Fibroblast of skin of right biceps (primary cell): Measurements from ENCODE around the gene PROZ.
"Not testable (repeated sequence)": the region's sequence is repeated elsewhere in the genome, so short reads cannot be mapped to it uniquely, and the experiment has no call there.

Source experiments
- DNase-seq: peaks from one replicate; pipeline ENCODE4 v3.0.0-alpha.2; 2013

The PROZ gene

GRCh38 chr13:113158946-113159345 lies 498 bp downstream of the PROZ start:
- no peak for DNase-seq

DNA sequence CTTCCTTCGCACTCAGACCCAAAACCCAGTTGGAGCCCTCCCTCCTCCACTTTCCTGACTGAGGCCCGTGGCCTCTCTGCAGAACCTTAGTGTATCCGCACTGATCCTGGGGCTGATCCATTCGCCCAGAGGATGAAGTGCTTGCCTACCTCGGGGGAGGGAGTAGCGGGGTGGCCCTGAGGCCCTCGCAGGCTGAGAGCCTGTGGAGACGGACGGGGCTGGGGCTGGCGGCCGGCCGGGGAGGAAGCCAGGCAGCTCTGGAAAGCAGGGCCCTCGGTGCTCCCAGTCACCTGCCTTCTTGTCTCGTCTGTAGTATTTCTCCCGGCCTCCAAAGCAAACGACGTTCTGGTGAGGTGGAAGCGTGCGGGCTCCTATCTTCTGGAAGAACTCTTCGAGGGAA lies 1.3 kb downstream of the PROZ start:
- DNase-seq: no peak

GRCh38 chr13:113160983-113161382 lies 2.5 kb downstream of the PROZ start:
- no peak for DNase-seq

DNA sequence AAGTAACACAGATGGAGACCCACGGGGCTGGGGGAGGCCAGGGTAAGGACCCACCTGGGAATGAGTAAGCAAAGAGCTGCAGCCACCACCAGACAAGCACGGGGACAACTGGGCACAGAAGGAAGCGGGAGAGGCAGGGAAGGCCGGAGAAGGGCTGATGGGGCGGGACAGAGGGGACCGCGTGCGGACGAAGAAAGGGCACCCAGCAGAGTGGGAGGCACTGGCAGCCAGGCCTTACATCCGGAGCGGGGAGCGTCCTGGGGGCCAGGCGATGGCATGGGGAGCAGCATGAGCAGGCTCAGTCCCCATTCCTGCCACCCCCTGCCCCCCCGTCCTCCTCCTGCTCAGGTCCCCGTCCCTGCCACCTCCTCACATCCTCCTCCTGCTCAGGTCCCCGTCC lies 3.0 kb downstream of the PROZ start:
- DNase-seq: no peak

- DNase-seq: not testable (repeated sequence)
These were observed 3.5 kb downstream of the PROZ start for GRCh38 chr13:113161975-113162374.

GRCh38 chr13:113162783-113163685 lies 4.6 kb downstream of the PROZ start:
- no peak for DNase-seq

DNA sequence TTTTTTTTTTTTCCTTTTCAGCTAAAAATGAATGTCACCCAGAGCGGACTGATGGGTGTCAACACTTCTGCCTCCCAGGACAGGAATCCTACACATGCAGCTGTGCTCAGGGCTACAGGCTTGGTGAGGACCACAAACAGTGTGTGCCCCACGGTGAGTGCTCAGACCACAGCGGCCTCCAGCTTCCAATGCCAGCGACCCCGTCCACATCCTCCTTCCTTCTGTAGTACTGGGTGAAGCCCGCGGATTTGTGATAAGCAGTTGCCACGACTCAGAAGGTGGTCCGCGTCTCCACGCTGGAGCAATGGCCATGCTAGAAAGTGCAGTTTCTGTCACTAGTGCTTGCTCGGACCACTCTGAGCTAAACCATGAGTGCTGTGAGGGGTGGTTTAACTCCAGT lies 6.0 kb downstream of the PROZ start:
- DNase-seq: no peak

DNA sequence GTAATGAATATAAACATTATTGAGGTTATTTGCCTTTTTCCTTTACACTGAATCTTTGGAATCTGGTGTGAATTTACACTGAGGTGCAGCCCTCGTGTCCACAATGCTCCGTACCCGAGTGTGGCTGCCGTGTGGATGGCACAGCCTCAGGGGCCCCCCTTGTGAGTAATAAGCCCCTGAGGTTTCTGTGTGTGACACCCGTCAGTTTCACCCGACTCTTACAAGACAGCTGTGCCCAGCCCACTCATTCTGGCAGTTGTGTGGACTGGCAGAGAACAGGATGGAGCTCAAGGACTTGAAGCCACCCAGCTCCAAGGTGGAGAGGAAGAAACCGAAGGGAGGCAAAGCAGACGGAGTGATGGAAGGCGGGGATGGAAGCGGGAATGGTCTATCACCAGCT lies 7.8 kb downstream of the PROZ start:
- DNase-seq: no peak

DNA sequence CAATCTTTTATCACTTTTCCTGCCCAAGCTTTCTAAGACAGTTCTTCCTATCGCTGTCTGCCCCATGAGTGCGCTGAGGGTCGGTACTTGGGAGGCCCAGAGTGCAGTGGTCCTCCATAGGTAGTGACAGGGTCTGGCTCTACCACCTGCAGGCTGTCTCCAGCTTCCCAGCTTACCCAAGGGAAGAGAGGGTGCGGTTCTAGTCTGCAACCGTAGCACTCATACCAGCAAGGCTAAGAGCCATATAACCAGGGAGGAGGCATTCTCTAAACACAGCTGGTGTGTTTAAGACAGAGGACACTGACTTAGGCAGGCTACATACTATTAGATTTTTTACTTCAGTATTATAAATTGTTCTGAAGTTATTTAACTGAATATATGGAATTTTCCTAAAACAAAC lies 8.2 kb downstream of the PROZ start:
- DNase-seq: no peak

DNA sequence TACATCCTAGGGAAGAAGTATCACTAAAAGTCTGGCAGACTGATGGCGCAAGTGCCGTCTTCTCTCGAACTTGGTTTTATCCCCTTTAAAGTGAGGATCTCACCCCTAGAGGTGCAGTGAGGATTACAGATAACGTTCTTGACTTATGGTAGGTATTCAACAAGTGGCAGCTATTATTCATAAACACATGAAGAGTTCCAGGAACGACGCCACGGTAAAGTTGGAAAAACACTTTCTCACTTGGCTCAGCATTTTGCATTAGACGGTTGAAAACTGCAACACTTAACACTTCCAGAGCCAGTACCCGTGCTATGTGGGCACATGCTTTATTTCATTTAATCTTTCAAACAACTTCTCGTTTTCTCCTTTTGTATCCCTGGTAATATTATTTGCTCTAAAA lies 8.7 kb downstream of the PROZ start:
- DNase-seq: no peak

DNA sequence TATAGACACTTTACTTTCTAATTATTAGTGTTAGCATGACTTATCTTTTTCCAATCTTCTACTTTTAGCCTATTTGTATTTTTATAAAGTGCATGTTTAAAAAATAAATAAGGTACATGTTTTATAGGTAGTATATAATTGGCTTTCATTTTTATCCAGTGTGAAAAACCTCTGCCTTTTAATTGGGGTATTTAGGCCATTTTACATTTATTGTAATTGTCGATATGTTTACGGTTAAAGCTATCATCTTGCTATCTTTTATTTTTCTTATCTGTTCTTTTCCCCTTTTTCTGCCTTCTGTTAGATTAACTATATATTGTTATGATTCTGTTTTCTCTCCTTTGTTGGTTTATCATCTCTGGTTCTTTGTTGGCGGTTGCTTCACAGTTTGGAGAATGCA lies 9.1 kb downstream of the PROZ start:
- DNase-seq: no peak

DNA sequence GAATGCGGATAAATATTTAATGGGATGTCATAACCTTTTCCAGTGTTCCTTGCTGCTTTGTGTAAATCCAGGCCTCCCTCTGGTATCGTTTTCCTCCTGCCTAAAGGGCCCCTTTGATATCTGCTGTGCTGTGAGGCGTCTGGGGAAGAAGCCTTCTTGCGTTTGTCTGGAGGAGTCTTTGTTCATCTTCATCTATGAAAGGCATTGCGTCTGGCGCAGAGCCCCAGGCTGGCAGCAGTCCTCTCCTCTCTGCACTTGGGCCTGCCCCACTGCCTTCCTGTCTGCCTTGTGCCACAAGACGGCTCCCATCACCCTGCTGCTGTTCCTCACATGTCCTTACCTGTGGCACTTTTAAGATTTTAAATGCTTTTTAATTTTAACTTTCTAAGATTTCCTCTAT lies 9.8 kb downstream of the PROZ start:
- DNase-seq: no peak

- DNase-seq: no peak
These were observed 11.1 kb downstream of the PROZ start for GRCh38 chr13:113169277-113170272.

DNA sequence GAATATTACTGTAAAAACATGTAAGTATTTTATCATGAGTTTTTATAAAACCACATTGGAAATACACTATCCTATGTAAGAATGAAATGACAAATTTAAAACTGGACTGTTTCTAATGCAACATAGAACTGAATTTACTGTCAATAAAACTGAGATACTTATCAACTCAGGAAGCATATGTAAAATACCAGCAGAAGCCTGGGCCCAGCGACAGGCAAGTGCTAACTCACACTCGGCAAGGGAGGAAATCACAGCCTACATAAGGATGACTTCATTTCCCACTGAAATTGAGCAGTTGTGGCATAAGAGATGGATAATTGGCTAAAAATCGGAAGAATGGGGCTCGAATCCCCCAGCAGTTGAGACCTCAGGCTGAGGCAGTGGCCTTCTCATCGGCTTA lies 12.1 kb downstream of the PROZ start:
- DNase-seq: no peak

DNA sequence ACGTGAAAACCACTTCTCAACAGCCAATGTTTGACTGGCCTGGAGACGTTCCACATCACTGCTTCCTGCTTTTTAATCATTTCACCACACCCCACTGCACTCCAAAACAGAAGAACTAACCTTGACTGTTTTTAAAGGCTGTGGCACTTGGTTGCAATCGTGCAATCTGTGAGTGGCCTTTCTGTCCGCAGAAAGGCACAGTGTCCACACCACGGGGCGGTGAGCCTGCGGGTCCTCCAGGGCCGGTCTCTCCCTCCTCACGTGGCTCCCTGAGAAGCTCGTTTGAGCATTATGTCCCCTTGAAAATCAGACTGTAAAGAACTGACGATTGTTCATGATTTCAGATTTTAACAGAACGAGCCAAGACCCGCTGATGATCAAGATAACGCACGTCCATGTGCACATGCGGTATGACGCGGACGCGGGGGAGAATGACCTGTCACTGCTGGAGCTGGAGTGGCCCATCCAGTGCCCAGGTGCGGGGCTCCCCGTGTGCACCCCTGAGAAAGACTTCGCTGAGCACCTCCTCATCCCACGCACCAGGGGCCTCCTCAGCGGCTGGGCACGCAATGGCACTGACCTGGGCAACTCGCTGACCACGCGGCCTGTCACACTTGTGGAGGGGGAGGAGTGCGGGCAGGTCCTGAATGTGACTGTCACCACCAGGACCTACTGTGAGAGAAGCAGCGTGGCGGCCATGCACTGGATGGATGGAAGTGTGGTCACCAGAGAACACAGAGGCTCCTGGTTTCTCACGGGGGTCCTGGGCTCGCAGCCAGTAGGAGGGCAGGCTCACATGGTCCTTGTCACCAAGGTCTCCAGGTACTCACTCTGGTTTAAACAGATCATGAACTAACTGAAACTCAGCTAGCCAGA lies 13.0 kb downstream of the PROZ start:
- DNase-seq: no peak

DNA sequence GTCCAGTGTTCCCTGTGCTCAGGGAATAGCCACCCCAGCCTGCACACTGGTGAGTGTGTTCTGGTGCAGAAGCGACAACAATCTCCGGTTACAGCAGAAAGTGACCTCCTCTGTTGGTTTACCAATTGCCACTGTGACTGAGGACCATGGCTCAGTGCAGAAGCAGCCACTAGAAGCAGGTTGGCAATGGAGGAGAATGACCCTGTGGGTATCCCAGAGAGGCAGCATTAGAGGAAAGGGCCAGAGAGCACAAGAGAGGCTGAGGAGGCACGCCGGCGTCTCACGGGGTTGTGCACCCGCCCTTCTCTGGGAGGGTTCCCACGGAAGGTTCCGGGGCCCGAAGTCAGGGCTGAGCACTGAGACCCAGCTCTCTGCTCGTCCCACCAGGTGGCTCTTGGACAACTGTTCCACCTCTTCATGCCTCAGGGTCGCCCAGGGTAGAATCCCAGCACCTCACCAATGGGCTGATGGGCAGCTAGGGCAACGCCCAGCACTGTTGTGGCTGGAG lies 14.0 kb downstream of the PROZ start:
- DNase-seq: no peak

DNA sequence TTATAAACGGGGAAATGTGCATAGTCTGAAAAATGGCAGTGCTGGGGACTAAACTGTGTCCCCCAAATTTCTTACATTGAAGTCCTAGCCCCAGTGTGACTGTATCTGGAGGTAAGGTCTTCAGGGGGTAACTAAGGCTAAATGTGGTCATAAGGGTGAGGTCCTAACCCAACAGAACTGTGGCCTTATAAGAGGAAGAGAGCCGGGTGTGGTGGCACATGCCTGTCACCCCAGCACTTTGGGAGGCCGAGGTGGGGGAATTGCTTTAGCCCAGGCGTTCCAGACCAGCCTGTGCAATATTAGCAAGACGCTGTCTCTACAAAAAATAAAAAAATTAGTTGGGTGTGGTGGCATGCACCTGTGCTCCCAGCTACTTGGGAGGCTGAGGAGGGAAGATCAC lies 17.8 kb downstream of the PROZ start:
- no peak for DNase-seq

GRCh38 chr13:113176822-113177221 lies 18.4 kb downstream of the PROZ start:
- no peak for DNase-seq

- peak; percentile 95 for DNase-seq
These were observed 19.8 kb downstream of the PROZ start for GRCh38 chr13:113178070-113178895.

- no peak for DNase-seq
These were observed 20.4 kb downstream of the PROZ start for GRCh38 chr13:113178896-113179167.

DNA sequence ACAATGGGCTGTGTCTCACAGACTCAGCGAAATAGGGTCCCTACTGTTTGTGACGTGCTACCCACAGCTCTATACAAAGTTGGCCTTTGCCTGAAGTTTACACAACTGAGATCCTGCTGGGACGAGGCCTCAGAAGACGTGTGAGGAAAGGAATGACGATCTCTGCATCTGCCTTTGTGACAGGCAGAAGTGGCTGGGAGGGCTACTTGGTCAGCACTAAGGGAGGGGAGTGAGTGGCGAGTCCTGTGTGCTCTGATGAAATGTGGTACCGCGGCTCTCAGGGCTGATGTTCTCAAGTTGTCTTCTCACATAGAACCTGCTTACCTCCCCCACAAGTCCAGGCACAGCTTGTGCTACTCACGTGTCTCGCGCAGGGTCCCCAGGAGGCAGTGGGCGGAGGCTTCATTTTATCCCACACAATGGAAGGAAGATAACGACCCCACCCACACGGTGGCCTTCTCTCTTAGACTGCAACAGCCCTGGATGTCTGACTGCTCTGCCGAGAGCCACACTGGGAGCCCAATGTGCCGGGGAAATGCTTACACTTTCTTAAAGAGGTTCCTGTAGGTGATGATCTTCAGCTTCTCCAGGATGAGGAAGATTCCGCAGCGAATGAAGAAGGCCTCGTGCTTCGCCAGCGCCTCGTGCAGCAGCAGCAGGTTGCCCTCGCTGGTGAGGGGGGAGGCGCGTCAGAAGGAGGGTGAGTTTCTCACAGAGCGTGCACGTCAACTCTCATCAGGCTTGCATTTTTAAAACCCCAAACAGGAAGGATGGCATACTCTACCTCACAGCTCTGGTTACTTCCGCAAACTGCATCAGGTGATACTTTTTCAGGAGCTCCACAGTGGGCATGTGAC lies 21.2 kb downstream of the PROZ start:
- DNase-seq: no peak
